ENCODE results near the gene CCDC81. TPM values are rescaled to one million over a fixed set of nuclear protein-coding genes. Genes with fewer than 3 reads are reported as not detected.

The CCDC81 gene
- total and polyA plus RNA-seq, 4 experiments from 2014 or later: 0.20 to 1.5 (median 0.90) TPM; not detected in 1

GRCh38 chr11:86446163-86446923 lies 71.7 kb downstream of the CCDC81 start:
- no peak overlapping the region for H3K27ac ChIP-seq (ENCODE audit: low read depth, low read length)
- no peak for DNase-seq
- H3K27me3 ChIP-seq (ENCODE audit: insufficient read depth, low read length): no peaks in the 10 kb centered on the region
- no peaks in the 10 kb centered on the region for H3K36me3 ChIP-seq (ENCODE audit: insufficient read depth, low read length)
- ChIA-PET POLR2A (ENCODE audit: partially characterized antibody) (no interaction called here), CTCF (ENCODE audit: partially characterized antibody) (interaction anchor here (3.0 kb wide), 1 partner anchor 10 kb away, joined by 15 read pairs; no protein-coding TSS in a partner anchor)
- H3K36me3 Mint-ChIP-seq: peaks cover 0 to 4% of the 10 kb centered on the region in 2 donors
- peaks cover 0 to 5% (median 2%) of the 10 kb centered on the region in 4 donors for H3K4me1 Mint-ChIP-seq
- H3K9me3 Mint-ChIP-seq: no peaks in the 10 kb centered on the region
- H3K4me3 ChIP-seq (ENCODE audit: low read length in 2 of 2): no peak overlapping the region
- no peaks in the 10 kb centered on the region for H3K9me3 ChIP-seq (ENCODE audit: control insufficient read depth in 1 of 2, low read length in 2 of 2)
- H3K27me3 Mint-ChIP-seq: peaks cover 0 to 1% of the 10 kb centered on the region in 2 donors
- no peak overlapping the region for H3K4me3 Mint-ChIP-seq
- H3K27ac Mint-ChIP-seq: no peak overlapping the region
- intact Hi-C loops (cut with micrococcal nuclease): no loop called here
- H3K4me1 ChIP-seq (ENCODE audit: insufficient read depth, low read length): no peaks in the 10 kb centered on the region

GRCh38 chr11:86446924-86447285 lies 72.2 kb downstream of the CCDC81 start:
- Histone ChIP-seq H3K4me3 (ENCODE audit: low read length in 2 of 2) (no peak overlapping the region), H3K27ac (ENCODE audit: low read depth, low read length) (no peak overlapping the region), H3K9me3 (ENCODE audit: control insufficient read depth in 1 of 2, low read length in 2 of 2) (no peaks in the 10 kb centered on the region), H3K4me1 (ENCODE audit: insufficient read depth, low read length) (no peaks in the 10 kb centered on the region), H3K27me3 (ENCODE audit: insufficient read depth, low read length) (no peaks in the 10 kb centered on the region), H3K36me3 (ENCODE audit: insufficient read depth, low read length) (no peaks in the 10 kb centered on the region)
- H3K4me1 Mint-ChIP-seq: peaks cover 0 to 5% (median 2%) of the 10 kb centered on the region in 4 donors
- intact Hi-C loops (cut with micrococcal nuclease): no loop called here
- DNase-seq: no peak
- peaks cover 0 to 1% of the 10 kb centered on the region in 2 donors for H3K27me3 Mint-ChIP-seq
- H3K4me3 Mint-ChIP-seq: no peak overlapping the region
- H3K36me3 Mint-ChIP-seq: peaks cover 0 to 4% of the 10 kb centered on the region in 2 donors
- H3K9me3 Mint-ChIP-seq: no peaks in the 10 kb centered on the region
- CTCF ChIA-PET (ENCODE audit: partially characterized antibody): interaction anchor here (3.0 kb wide), 1 partner anchor 9 kb away, joined by 15 read pairs; no protein-coding TSS in a partner anchor
- no peak overlapping the region for H3K27ac Mint-ChIP-seq
- POLR2A ChIA-PET (ENCODE audit: partially characterized antibody): no interaction called here

GRCh38 chr11:86447763-86448480 lies 73.2 kb downstream of the CCDC81 start:
- no peaks in the 10 kb centered on the region for H3K27me3 ChIP-seq (ENCODE audit: insufficient read depth, low read length)
- peaks cover 0 to 4% of the 10 kb centered on the region in 2 donors for H3K36me3 Mint-ChIP-seq
- no peak overlapping the region for H3K4me3 ChIP-seq (ENCODE audit: low read length in 2 of 2)
- no peaks in the 10 kb centered on the region for H3K9me3 Mint-ChIP-seq
- CTCF ChIA-PET (ENCODE audit: partially characterized antibody): interaction anchor here (0.7 to 1.4 kb wide), 4 partner anchors 9 to 372 kb away, joined by 3 to 6 read pairs (median 3); no protein-coding TSS in a partner anchor
- H3K4me1 Mint-ChIP-seq: peaks cover 0 to 5% (median 2%) of the 10 kb centered on the region in 4 donors
- intact Hi-C loops (cut with micrococcal nuclease): no loop called here
- peaks cover 0 to 1% of the 10 kb centered on the region in 2 donors for H3K27me3 Mint-ChIP-seq
- no peak overlapping the region for H3K27ac ChIP-seq (ENCODE audit: low read depth, low read length)
- POLR2A ChIA-PET (ENCODE audit: partially characterized antibody): no interaction called here
- no peaks in the 10 kb centered on the region for H3K9me3 ChIP-seq (ENCODE audit: control insufficient read depth in 1 of 2, low read length in 2 of 2)
- H3K36me3 ChIP-seq (ENCODE audit: insufficient read depth, low read length): no peaks in the 10 kb centered on the region
- DNase-seq: no peak
- no peaks in the 10 kb centered on the region for H3K4me1 ChIP-seq (ENCODE audit: insufficient read depth, low read length)
- H3K27ac Mint-ChIP-seq: no peak overlapping the region
- no peak overlapping the region for H3K4me3 Mint-ChIP-seq

GRCh38 chr11:86449993-86450629 lies 75.4 kb downstream of the CCDC81 start:
- no peak overlapping the region for H3K27ac Mint-ChIP-seq
- POLR2A ChIA-PET (ENCODE audit: partially characterized antibody): interaction anchor here (0.9 kb wide), 1 partner anchor 9 kb away, joined by 3 read pairs; no protein-coding TSS in a partner anchor

GRCh38 chr11:86453290-86454030 lies 78.8 kb downstream of the CCDC81 start:
- POLR2A ChIA-PET (ENCODE audit: partially characterized antibody): no interaction called here
- H3K9me3 Mint-ChIP-seq: no peaks in the 10 kb centered on the region
- DNase-seq: no peak
- CTCF ChIA-PET (ENCODE audit: partially characterized antibody): interaction anchor here (1.0 kb wide), 1 partner anchor 9 kb away, joined by 3 read pairs; no protein-coding TSS in a partner anchor
- Histone ChIP-seq H3K36me3 (ENCODE audit: insufficient read depth, low read length) (no peaks in the 10 kb centered on the region), H3K9me3 (ENCODE audit: control insufficient read depth in 1 of 2, low read length in 2 of 2) (no peaks in the 10 kb centered on the region), H3K27ac (ENCODE audit: low read depth, low read length) (no peak overlapping the region), H3K4me3 (ENCODE audit: low read length in 2 of 2) (no peak overlapping the region), H3K27me3 (ENCODE audit: insufficient read depth, low read length) (no peaks in the 10 kb centered on the region), H3K4me1 (ENCODE audit: insufficient read depth, low read length) (no peaks in the 10 kb centered on the region)
- H3K36me3 Mint-ChIP-seq: no peaks in the 10 kb centered on the region
- no peak overlapping the region for H3K4me3 Mint-ChIP-seq
- intact Hi-C loops (cut with micrococcal nuclease): no loop called here
- H3K4me1 Mint-ChIP-seq: peaks cover 1 to 7% (median 5%) of the 10 kb centered on the region in 4 donors
- no peak overlapping the region for H3K27ac Mint-ChIP-seq
- H3K27me3 Mint-ChIP-seq: no peaks in the 10 kb centered on the region

More at GRCh38 chr11:86449993-86450629, 75.4 kb downstream of the CCDC81 start:
- Histone ChIP-seq H3K36me3 (ENCODE audit: insufficient read depth, low read length) (no peaks in the 10 kb centered on the region), H3K27ac (ENCODE audit: low read depth, low read length) (no peak overlapping the region), H3K4me1 (ENCODE audit: insufficient read depth, low read length) (no peaks in the 10 kb centered on the region), H3K27me3 (ENCODE audit: insufficient read depth, low read length) (no peaks in the 10 kb centered on the region), H3K4me3 (ENCODE audit: low read length in 2 of 2) (no peak overlapping the region), H3K9me3 (ENCODE audit: control insufficient read depth in 1 of 2, low read length in 2 of 2) (no peaks in the 10 kb centered on the region)
- intact Hi-C loops (cut with micrococcal nuclease): no loop called here
- H3K4me1 Mint-ChIP-seq: peaks cover 0 to 5% (median 2%) of the 10 kb centered on the region in 4 donors
- H3K9me3 Mint-ChIP-seq: no peaks in the 10 kb centered on the region
- DNase-seq: no peak
- CTCF ChIA-PET (ENCODE audit: partially characterized antibody): interaction anchor here (1.2 to 1.4 kb wide), 2 partner anchors 8 to 12 kb away, joined by 3 read pairs; no protein-coding TSS in a partner anchor
- H3K36me3 Mint-ChIP-seq: no peaks in the 10 kb centered on the region
- H3K4me3 Mint-ChIP-seq: no peak overlapping the region
- no peaks in the 10 kb centered on the region for H3K27me3 Mint-ChIP-seq

GRCh38 chr11:86456075-86456939 lies 81.6 kb downstream of the CCDC81 start:
- Histone ChIP-seq H3K27me3 (ENCODE audit: insufficient read depth, low read length) (no peaks in the 10 kb centered on the region), H3K27ac (ENCODE audit: low read depth, low read length) (no peak overlapping the region), H3K4me1 (ENCODE audit: insufficient read depth, low read length) (no peaks in the 10 kb centered on the region), H3K9me3 (ENCODE audit: control insufficient read depth in 1 of 2, low read length in 2 of 2) (no peaks in the 10 kb centered on the region), H3K4me3 (ENCODE audit: low read length in 2 of 2) (no peak overlapping the region), H3K36me3 (ENCODE audit: insufficient read depth, low read length) (no peaks in the 10 kb centered on the region)
- no peaks in the 10 kb centered on the region for H3K27me3 Mint-ChIP-seq
- peak overlapping the region in 1 of 8 donors; percentile 53 for H3K4me3 Mint-ChIP-seq
- ChIA-PET CTCF (ENCODE audit: partially characterized antibody) (interaction anchor here (0.6 to 3.1 kb wide), 11 partner anchors 8 to 366 kb away, joined by 3 to 17 read pairs (median 3); no protein-coding TSS in a partner anchor), POLR2A (ENCODE audit: partially characterized antibody) (no interaction called here)
- peaks cover 1 to 7% (median 6%) of the 10 kb centered on the region in 4 donors for H3K4me1 Mint-ChIP-seq
- no peaks in the 10 kb centered on the region for H3K36me3 Mint-ChIP-seq
- H3K9me3 Mint-ChIP-seq: no peaks in the 10 kb centered on the region
- peak overlapping the region in 1 of 7 donors; percentile 58 for H3K27ac Mint-ChIP-seq
- intact Hi-C loops (cut with micrococcal nuclease): loop anchor here (1.0 to 5.0 kb wide), 2 partner anchors 152 to 599 kb away; partner anchors contain the start of gene CCDC83
- DNase-seq: peak; percentile 40 to 58 (median 51)
